SJSA1 (cell line): Measurements from ENCODE around the gene LMNB1. TPM values are rescaled to one million over a fixed set of nuclear protein-coding genes. Genes with fewer than 3 reads are reported as not detected.

Source experiments
- DNase-seq, 2 experiments: peaks; one replicate each; pipeline ENCODE4 v3.0.0-alpha.2; 2015 to 2020; ENCODE audit warnings: low spot score in 2 of 2, low read depth in 1 of 2
- H3K27ac ChIP-seq: fragments of 250-450 bp; sonication (Bioruptor Pico); 2 replicates; pipeline ENCODE4 v1.5.1; 2020; ENCODE audit warnings: mild to moderate bottlenecking, moderate library complexity
- H3K27me3 ChIP-seq: fragments of 250-450 bp; sonication (Bioruptor Pico); replicated peaks from 2 replicates; pipeline ENCODE4 v1.5.1; 2020; ENCODE audit warnings: mild to moderate bottlenecking, moderate library complexity
- H3K36me3 ChIP-seq: fragments of 250-450 bp; sonication (Bioruptor Pico); 2 replicates; pipeline ENCODE4 v1.5.1; 2020; ENCODE audit warnings: mild to moderate bottlenecking
- H3K4me1 ChIP-seq: fragments of 250-450 bp; sonication (Bioruptor Pico); replicated peaks from 2 replicates; pipeline ENCODE4 v1.6.1; 2021; ENCODE audit warnings: mild to moderate bottlenecking
- H3K4me3 ChIP-seq: fragments of 250-450 bp; sonication (Bioruptor Pico); 2 replicates; pipeline ENCODE4 v1.5.1; 2020; ENCODE audit warnings: mild to moderate bottlenecking
- H3K9me3 ChIP-seq: fragments of 250-450 bp; sonication (Bioruptor Pico); replicated peaks from 2 replicates; pipeline ENCODE4 v1.5.1; 2020; ENCODE audit warnings: mild to moderate bottlenecking
- total RNA-seq: library from RNA; depleted of rRNA; stranded (reverse); fragments of >200 nt; shearing (Covaris generic); gene quantifications from 2 replicates; pipeline ENCODE4 v1.2.3, GENCODE V29; 2014; rRNA removed

The LMNB1 gene
- total RNA-seq, 1 experiment from 2014 or later: 241 TPM

DNA sequence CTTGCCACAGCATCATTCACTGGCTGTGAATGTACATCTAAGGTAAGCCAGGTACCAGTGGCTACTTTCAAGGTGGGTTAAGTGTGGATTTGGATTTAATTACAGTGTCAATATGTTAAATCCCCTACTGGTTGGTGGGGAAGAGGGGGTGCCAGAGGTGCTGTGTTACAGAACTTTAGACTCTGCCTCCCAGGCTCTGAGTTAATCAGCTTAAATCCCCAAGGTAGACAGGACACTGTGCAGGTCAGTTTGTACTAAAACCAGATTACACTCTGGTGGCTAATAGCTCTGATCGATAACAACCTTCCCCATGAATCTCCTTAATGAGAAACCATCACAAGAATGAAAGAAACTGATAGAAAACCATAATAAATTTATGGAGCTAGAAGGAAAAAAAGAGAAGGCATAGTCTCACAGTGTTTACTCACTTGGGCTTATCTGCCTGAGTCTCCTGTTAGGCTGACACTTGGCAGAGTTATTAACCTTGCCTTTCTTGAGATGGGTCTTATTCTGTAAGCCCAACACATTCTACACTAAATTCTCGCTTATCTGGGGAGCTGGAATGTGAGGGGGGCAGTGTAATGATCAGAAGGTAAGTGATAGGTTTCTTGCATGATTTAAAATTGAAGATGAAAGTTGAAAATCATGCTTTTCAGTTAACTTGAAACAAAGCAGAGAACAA is 106.8 kb downstream of the LMNB1 start:
- Histone ChIP-seq H3K36me3 (no peaks in the 10 kb centered on the region), H3K9me3 (no peaks in the 10 kb centered on the region), H3K4me3 (no peak overlapping the region), H3K27me3 (no peaks in the 10 kb centered on the region), H3K27ac (no peak overlapping the region), H3K4me1 (peaks cover 3% of the 10 kb centered on the region; the same call in 1 of the 2 replicates)
- DNase-seq: no peak

DNA sequence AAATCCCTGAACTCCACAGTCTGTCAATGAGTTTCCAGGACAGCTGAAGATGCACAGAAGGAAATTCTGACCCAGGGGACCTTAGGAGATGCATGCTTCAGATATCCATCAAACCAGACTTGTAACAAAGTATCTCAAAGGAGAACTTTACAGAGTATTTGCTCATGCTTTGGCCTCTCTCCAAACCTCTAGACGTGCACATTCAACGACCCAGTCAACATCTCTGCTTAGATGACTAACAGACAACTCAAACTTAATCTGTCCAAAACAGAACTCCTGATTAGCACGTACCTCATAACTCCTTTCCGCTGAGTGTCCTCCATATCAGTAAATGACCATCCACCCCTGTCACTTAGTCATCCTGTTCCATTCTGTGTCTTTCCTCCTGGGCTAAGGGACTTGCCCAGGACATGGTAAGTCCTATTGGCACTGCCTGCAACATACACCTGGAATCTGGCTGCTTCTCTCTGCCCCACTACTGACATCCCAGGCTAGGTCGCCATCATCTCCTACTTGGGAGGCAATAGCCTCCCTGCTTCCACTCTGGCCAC is 107.4 kb downstream of the LMNB1 start:
- Histone ChIP-seq H3K4me3 (no peak overlapping the region), H3K4me1 (peaks cover 3% of the 10 kb centered on the region; the same call in 1 of the 2 replicates), H3K27ac (no peak overlapping the region), H3K36me3 (no peaks in the 10 kb centered on the region), H3K27me3 (no peaks in the 10 kb centered on the region), H3K9me3 (no peaks in the 10 kb centered on the region)
- DNase-seq: peak in 1 of 2 experiments; percentile 36

Other genes with a start within 250 kb of the LMNB1 start
- 32.9 and 55.0 TPM in 2 replicates for gene ALDH7A1, start 181.9 kb upstream of the LMNB1 start, total RNA-seq
- gene PHAX, start 176.2 kb upstream of the LMNB1 start, total RNA-seq: 94.9 and 147 TPM in 2 replicates